Gastroesophageal sphincter (tissue), 3 donors: Measurements from ENCODE around the gene PHEX.

Source experiments
- CTCF ChIP-seq, 4 experiments: fragments of 200-600 bp in 2 of 4; fragments of 450-650 bp in 2 of 4; sonication (generic) in 1 of 4; IDR thresholded peaks; one replicate each; pipeline ENCODE4 v1.5.1; 2017 to 2019; ENCODE audit warnings: antibody characterized with exemption in 4 of 4, mild to moderate bottlenecking in 2 of 4, moderate library complexity in 2 of 4
- EP300 ChIP-seq: sonication (generic); formaldehyde crosslinking; IDR thresholded peaks from one replicate; pipeline ENCODE4 v1.6.1; 2017; ENCODE audit warnings: antibody characterized with exemption, mild to moderate bottlenecking
- POLR2A ChIP-seq, 2 donors: fragments of 450-650 bp; IDR thresholded peaks; one replicate each; pipeline ENCODE4 v1.6.1; 2017; ENCODE audit warnings: antibody characterized with exemption in 2 of 2, mild to moderate bottlenecking in 2 of 2, moderate library complexity in 1 of 2
- POLR2AphosphoS5 ChIP-seq: sonication (generic); formaldehyde crosslinking; IDR thresholded peaks from one replicate; pipeline ENCODE4 v1.6.1; 2017; ENCODE audit warnings: antibody characterized with exemption

GRCh38 chrX:22035236-22035635 lies 3.1 kb downstream of the PHEX start:
- TF ChIP-seq POLR2A (IDR thresholded peaks at IDR 0.05) (no peak), CTCF (IDR thresholded peaks at IDR 0.05) (no peak), EP300 (no peak), POLR2AphosphoS5 (no peak)
